ENCODE data around the gene PCSK1.
A peak's percentile ranks its signal among the peaks of the same experiment; 100 is the strongest.
"Not testable (repeated sequence)": the region's sequence is repeated elsewhere in the genome, so short reads cannot be mapped to it uniquely, and the experiment has no call there.

The PCSK1 gene

DNA sequence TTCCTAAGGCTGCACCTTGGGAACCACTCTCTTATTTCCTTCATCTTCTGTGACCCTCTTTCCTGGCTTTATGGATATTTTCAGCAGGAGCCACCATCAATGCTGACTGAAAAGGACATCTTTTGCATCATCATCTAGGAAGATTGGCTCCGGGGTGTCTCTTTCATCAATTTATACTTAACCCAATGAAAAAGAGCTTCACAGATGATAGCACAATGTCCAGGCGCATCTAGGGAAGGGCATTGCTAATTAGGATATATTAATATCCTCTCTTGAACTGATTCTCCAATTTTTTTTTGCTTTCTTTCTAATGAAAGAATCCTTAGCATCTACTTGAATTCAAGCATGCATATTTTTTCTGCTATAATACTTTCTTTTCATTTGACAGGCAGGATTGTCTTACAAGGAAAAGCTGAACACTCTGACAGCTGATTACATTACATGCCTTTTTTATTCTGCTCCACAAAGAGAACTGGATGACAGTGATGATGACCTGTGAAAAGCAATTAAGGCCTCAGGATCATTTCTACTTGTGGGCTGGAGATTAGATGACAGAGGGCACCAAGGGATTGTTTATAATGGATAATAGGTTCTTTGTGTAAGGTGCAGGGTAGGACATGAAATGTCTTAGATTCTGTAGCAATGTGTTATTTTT lies 60.2 kb downstream of the PCSK1 start:
- DNase-seq (ENCODE audit: low read depth), result no peak

DNA sequence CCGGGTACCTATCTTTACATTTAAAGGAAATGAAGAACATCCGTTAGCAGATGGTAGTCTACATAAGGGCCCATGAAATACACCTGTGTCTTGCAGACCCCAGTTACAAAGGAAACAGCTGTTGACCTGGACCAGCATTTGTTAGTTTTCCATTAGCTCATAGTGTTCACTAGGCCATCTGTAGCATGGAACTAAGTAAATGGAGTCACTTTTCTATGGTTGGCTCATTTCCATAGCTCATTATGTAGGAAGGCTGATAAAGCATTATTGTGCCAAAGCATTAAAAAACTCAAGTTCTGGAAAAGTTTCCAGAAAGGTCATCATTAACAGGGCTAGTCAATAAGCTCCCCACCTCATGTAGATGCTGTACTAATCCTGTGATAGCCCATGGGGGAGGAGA lies 62.1 kb downstream of the PCSK1 start:
- DNase-seq (ENCODE audit: low read depth), result no peak

DNA sequence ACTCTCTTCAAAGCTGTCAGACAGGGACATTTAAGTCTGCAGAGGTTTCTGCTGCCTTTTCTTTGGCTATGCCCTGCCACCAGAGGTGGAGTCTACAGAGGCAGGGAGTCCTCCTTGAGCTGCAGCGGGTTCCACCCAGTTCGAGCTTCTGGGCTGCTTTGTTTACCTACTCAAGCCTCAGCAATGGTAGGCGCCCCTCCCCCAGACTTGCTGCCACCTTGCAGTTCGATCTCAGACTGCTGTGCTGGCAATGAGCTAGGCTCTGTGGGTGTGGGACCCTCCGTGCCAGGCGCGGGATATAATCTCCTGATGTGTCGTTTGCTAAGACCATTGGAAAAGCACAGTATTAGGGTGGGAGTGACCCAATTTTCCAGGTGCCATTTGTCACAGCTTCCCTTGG lies 65.7 kb downstream of the PCSK1 start:
- DNase-seq (ENCODE audit: low read depth), result not testable (repeated sequence)

DNA sequence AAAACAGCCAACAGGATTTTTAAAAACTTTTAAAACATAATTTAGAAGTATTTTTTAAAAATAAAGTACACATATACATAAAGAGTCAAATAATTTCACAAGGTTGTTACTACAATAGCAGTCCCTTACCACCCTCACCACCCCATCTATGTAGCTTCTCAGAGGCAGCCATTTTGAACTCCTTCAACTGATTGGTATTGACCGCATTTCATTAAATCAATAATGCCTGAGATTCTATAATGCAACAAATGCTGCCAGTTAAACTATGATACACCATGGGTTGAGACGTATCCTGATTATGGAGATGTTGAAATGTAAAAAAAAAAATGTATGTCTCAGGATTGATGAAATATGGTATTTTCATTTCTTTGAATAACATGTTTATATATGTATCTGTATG lies 78.8 kb downstream of the PCSK1 start:
- DNase-seq (ENCODE audit: low read depth), result no peak

DNA sequence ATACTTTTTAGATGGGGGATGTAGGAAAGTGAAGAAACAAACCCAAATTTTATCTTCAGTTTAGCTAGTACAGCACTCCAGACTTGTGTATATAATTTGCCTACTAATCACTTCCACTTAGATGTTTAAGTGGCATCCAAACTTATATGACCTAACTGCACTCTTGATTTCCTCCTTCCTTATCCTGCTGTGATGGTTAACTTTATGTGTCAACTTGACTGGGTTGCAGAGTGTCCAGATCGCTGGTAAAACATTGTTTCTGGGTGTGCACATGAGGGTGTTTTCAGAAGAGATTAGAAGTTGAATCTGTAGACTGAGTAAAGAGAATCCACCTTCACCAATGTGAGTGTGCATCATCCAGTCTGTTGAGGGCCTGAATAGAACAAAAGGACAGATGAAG lies 79.8 kb downstream of the PCSK1 start:
- no peak for DNase-seq (ENCODE audit: low read depth)

DNA sequence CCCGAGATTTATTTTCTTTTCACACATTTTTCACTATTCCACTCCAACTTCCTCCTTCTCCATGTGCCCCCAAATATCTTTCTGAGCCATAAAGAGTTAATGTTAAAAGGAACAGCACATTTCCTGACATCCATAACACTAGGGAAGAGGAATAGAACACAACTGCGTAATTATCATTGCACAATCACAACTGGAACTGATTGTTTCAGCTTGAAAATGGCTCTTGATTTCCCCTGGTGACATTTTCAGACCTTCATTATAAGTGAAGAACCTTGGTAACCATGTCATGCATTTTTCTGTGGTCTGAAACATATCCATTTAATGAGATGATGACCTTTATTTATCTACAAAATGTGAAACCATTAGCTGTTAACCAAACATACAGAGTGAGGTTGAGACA lies 82.4 kb downstream of the PCSK1 start:
- peak; percentile 28 for DNase-seq (ENCODE audit: low read depth)

DNA sequence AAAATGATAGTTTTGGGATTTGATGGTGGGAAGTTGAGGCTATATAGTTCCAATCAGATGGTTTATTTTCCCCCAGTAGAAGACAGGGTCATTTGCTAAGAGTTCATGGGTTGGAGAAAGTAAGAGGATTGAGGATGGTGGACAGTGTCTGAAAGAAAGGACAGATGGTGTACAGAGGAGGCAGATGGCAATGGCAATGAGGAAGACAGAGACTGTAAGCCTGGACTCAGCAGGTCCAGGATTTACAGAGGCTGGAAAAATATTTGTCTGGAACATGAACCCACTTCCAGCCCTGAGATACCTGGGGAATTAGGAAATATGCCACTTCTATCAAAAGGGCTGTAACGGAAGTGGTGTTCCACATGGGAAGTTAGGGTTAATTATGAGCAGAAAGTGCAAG lies 84.5 kb downstream of the PCSK1 start:
- no peak for DNase-seq (ENCODE audit: low read depth)

DNA sequence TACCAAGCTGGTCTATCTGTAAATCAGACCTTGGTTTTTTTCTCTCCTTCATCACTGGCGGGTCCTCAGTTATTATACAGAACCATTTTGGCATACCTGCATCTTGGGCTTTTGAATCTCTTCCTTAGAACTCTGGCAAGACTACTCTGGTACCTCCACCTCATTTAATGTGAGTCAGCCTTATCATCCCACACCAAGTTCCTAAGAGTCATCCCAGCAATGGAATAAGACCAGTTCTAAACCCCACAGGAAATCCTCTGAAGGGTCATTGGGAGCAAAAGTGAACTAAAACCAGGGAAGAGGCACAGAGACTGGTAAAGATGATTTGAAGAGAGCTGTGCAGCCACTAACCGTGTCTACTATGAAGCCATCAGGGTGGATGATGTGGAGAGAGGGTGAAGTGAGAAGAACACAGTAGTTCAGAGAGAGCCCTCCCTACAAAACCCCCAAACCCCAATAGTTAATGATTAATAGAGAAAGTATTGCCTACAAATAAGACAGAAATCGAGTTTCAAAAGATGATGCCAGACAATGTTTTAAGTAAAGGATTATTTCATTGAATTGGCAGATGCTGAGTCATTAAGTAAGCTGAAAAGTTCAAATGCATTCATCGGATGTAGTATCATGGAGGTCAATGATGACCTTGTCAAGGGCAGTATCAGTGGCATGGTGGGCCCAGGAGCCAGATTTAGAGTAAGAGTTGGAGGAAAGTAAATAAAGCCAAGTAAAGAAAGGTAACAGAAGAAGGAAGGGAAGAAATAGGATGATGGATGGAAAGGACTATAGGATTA lies 85.4 kb downstream of the PCSK1 start:
- peak; percentile 50 for DNase-seq (ENCODE audit: low read depth)

DNA sequence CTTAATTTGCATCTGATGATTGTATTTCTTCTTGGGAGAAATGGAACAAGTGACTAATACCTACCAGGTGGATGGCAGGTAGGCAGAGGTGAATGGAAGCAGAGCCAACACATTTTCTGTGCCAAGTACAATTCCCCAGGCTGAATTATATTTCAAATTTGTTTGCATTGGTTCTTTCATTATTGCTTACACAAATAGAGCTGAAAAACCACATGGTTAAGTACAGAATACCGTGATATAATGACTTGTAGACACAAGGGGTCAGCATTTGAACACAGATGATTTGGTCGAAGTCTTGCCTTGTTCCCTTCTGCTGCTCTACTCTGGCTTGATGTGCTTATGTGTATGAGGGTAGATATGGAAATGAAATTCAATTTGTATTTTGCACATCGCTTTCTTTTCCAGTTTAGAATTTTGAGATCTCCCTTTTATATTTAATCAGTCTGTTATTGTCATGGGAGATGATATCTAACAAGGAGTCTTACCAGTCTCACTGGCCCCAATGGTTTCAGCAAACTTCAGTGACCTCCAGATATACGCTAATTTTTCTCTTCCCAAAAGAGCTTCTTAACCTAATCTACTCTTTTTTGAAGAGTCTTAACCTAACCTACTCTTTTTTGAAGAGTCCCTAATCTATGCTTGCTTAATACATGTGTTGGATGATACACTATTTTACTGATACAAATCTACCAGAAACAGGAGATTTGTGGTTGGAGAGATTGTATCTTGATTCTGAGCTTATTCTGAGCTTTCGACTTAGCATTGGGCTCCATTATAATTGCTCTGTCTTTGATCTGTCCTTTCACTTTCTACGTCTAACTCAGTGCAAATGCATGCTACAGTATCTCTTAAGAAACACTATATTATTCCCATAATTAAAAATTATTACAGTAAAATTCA lies 88.1 kb downstream of the PCSK1 start:
- DNase-seq (ENCODE audit: low read depth), result peak; percentile 90

DNA sequence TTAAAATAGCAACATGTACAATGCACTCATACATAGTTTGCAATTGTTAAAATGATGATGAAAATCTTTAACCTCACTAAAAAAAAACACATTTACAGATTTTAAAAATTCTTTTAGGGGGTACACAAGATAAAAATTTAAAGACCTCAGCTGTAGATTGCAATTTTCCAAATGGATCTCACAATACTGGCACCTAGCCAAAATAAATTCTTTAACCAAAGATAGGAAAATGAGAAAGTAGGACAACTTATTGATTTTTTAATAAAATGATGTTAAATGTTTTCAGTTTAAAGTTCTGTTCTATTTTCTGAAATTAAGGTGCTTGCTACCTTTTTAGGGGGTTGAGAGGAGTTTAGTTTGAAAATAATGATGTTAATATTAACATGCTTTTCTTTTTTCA lies 90.0 kb downstream of the PCSK1 start:
- DNase-seq (ENCODE audit: low read depth), result no peak

DNA sequence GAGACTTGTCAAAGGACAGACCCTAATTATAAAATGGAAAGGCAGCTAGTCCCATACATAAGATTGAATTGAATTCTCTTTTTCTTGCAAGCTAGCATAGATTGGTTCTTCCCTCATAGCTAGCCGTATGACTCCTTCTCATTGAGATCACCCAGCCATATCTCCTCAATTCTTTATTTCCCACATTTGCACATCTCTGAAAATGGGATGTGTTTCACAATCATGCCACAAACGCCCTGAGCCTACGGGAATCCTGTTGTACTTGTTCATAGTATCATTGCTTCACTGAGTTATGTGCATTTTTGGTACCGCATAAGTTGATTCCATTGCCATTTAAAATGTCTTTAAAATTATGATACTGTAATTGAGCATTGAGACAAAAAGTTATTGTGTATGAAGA lies 90.5 kb downstream of the PCSK1 start:
- no peak for DNase-seq (ENCODE audit: low read depth)
